GM12801 (cell line): ENCODE results near the gene HOXC10.
A peak's percentile ranks its signal among the peaks of the same experiment; 100 is the strongest.

Experiments used
- TF ChIP-seq, protein P1 (sequence below): IDR thresholded peaks from one replicate; pipeline ENCODE4 v1.5.1; 2011; ENCODE audit warnings: control low read depth; ENCODE audit not compliant: insufficient read length; ENCODE audit errors: extremely low read depth

HOXC10 gene

DNA sequence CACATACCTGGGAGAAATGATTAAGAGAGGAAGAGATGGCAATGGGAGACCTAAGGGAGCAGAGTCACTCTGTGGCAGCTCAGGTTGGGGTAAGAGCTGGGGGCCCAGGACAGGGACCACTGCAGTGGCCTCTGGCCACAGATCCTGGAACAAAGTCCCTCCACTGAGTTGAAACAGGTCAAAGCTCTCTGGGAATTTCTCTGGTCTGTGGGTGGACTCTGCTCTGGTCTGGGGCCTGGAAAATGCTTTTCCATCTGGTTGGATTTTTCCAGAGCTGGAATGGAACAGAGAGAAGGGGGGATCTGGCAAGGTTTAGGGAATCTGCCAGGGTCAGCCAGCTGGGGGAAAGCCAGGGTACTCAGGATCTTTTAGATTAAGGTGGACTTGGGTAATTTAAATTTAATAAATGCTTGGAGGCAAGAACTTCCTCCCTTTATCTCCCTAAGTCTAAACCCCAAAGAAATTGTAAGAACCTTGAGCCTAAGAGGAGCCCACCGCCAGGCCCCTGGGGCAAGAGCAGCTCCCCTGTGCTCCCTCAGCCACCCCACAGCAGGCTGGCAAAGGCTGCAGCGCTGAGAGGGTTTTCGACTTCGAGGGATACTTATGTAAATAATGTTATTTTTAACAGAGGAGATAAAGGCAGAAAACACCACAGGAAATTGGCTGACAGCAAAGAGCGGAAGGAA, 3.7 kb downstream of the HOXC10 start:
- TF ChIP-seq, protein P1, sequence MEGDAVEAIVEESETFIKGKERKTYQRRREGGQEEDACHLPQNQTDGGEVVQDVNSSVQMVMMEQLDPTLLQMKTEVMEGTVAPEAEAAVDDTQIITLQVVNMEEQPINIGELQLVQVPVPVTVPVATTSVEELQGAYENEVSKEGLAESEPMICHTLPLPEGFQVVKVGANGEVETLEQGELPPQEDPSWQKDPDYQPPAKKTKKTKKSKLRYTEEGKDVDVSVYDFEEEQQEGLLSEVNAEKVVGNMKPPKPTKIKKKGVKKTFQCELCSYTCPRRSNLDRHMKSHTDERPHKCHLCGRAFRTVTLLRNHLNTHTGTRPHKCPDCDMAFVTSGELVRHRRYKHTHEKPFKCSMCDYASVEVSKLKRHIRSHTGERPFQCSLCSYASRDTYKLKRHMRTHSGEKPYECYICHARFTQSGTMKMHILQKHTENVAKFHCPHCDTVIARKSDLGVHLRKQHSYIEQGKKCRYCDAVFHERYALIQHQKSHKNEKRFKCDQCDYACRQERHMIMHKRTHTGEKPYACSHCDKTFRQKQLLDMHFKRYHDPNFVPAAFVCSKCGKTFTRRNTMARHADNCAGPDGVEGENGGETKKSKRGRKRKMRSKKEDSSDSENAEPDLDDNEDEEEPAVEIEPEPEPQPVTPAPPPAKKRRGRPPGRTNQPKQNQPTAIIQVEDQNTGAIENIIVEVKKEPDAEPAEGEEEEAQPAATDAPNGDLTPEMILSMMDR: no peak

DNA sequence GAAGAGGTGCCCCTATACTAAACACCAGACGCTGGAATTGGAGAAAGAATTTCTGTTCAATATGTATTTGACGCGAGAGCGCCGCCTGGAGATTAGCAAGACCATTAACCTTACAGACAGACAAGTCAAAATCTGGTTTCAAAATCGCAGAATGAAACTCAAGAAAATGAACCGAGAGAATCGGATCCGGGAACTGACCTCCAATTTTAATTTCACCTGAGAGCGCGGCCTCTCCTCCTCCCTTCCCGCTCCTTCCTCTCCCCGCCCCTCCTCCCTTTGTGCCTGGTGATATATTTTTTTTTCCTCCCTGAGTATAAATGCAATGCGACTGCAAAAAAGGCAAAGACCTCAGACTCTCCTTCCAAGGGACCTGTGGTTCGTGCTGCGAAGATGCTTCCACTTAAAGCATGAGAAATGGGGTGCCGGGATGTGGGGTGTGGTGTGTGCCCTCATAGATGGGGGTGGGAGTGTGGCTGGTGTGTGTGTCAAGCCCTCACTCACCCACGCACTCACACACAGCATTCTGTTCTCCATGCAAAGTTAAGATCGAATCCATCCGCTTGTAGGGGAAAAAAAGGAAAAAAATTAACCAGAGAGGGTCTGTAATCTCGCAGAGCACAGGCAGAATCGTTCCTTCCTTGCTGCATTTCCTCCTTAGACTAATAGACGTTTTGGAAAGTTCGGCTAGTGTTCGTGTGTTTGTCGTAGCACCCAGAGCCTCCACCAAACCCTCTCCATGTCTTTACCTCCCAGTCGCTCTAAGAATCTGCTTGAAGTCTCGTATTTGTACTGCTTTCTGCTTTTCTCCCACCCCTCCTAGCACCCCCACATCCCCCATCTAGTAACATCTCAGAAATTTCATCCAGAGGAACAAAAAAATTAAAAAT, 4.5 kb downstream of the HOXC10 start:
- TF ChIP-seq, protein P1: peak; percentile 71

DNA sequence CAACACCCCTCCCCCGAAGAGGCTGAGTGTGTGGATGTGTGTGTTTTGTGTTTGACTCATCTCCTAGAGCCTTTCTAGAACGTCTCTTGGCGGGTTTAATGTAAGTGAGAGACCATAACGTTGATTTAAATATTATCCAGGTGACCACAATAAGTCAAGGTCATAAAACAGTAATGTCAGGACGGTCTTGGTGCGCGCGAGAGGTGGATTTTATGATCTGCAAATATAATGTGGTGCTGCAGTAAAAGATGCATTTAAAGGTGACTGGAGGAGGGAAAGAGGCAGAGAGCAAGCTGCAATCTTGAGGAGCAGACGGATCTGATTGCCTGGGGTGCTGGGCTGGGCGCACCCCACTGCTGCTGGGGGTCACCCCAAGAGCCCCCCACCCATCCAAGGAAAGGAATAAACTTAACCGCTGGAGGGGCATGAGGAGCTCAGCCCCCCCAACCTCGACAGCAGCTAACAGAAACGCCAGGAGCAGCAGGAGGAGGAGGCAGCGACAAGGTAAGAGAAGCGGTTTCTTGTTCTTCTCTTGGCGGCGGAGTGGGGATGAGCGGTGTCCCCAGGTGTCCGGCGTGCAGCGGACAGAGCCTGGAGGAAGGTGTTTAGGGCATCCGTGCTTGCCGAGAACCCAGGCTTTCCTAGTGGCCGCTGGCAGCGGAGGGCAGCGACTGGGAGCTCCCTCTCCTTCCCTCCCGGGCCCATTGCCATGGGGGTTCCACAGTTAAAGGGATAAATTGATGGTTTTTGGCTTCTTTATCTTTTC, 5.5 kb downstream of the HOXC10 start:
- TF ChIP-seq, protein P1: no peak

DNA sequence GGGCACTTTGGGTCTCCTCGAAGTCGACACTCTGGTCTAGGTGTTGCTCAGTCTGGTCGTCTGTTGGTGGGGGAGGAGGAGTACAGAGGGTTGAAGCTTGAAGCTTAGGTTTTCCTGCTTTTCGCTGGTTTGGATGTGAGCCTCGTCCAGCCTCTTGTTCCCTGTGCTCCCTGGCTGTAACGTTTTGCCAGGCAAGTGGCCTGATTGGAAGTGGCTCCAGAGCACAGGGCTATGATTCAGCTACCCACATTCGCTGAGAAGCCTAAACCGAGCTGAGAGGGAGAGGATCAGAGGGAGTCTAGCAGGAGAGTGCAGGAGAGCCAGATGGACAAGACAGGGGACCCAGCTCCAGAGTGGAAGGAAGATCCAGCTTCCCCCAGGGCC, 6.1 kb downstream of the HOXC10 start:
- TF ChIP-seq, protein P1: no peak

DNA sequence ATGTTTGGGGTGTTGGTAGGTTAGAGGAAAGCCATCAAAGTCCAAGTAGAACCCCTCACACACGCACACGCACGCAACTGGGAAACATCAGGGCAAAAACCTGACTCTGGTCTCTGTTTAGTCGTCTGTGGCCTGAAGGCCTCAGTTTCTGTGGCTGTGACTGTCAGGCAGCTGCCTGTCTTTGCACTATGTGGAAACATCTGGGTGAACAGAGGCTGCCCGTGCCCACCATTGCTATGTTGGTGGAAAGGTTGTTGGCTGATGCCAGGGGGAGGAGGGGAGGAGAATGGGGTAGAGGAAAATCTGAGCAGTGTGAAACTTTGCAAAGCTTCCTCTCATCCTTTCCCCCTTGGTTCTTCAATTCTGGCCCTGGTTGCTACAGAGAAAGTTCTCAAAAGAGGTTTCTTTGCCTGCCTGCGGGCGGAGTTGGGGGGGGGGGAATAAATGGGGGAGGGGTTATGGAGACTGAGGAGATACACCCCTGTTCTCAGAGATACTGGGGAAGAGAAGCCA, 7.5 kb downstream of the HOXC10 start:
- TF ChIP-seq, protein P1: no peak

DNA sequence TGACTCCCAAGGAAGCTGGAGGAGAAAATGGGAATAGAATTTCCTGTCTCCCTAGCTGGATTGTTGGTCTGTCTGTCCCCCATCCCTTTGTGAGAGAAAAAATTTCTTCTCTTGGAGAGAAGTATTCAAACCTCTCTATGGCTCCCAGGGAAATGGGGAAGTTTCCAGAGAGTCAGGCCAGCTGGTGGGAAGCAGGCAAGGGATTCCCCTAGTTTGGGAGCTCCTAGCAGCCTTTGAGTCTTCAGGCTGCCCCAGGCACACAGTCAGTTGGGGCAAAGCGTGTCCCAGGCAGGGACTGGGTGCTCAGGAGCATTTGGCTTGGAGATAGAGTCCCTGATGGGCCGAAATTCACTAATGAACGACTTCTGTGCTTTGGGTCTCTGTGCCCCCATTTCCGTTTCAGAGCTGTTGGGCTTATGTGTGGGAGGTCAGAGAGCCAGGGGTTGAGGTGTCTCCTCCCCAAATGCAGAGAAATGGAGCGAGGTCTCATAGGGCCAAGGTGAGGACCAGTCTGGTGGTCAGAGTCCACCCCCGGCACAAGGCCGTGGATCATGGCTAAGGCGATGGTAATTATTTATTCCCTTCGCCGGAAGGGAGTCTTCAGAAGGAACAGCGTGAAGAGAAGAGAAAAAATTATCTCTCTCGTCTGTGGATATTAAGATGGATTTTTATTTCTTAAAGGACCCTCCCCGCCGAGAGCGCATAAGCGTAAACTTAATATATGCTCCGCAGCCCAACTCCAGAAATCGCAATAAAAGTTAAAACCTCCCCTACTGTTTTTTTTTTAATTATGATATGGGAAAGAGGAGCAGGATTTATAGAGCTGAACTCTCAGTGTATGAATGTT, 8.4 kb downstream of the HOXC10 start:
- TF ChIP-seq, protein P1: no peak

DNA sequence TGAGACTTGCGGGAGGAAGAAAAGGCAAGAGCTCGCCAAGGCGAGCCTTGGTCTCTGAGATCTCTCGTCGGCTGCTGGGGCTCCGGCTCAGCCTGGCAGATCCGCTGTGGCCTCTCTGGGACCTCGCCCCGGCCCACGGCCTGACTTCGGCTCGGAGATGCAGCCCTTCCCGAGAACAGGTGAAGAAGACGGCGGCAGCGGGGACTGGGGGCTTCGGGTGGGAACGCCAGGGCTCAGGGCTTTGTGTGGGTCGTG, 9.0 kb downstream of the HOXC10 start:
- TF ChIP-seq, protein P1: no peak
